WTC11 (cell line): ENCODE measurements around the gene PARL. TPM values are rescaled to one million over a fixed set of nuclear protein-coding genes. Genes with fewer than 3 reads are reported as not detected.

Experiments used
- ATAC-seq: fragments of 200-7000 bp; cut with Tn5 transposase; 2 replicates; pipeline ENCODE4 v1.10.0; 2021; ENCODE audit warnings: mild to moderate bottlenecking, moderate library complexity
- CTCF ChIA-PET: fragments of 300-600 bp; sonication (Branson Sonifier 250); formaldehyde crosslinking; loops from one replicate; lab custom pipeline; 2021; ENCODE audit warnings: antibody characterized with exemption; lab: Charles Lee
- POLR2A ChIA-PET: fragments of 350-600 bp; sonication (Branson Sonifier 250); formaldehyde crosslinking; loops from one replicate; lab custom pipeline; 2021; ENCODE audit warnings: antibody characterized with exemption; lab: Charles Lee
- DNase-seq: peaks from one replicate; pipeline ENCODE4 v3.0.0; 2021; ENCODE audit warnings: low spot score
- H3K27ac Mint-ChIP-seq: 2 replicates; pipeline ENCODE4 v1.8.0; 2021; ENCODE audit warnings: mixed read lengths
- H3K27me3 Mint-ChIP-seq: 2 replicates; pipeline ENCODE4 v1.8.0; 2021; ENCODE audit warnings: low read depth, mild to moderate bottlenecking, moderate library complexity, mixed read lengths
- H3K36me3 Mint-ChIP-seq: 2 replicates; pipeline ENCODE4 v1.8.0; 2021; ENCODE audit warnings: mixed read lengths
- H3K4me1 Mint-ChIP-seq: 2 replicates; pipeline ENCODE4 v1.8.0; 2022; ENCODE audit warnings: mixed read lengths
- H3K4me3 Mint-ChIP-seq: 2 replicates; pipeline ENCODE4 v1.8.0; 2021; ENCODE audit warnings: mild to moderate bottlenecking, moderate library complexity, mixed read lengths
- H3K9me3 Mint-ChIP-seq: 2 replicates; pipeline ENCODE4 v1.8.0; 2021; ENCODE audit warnings: mixed read lengths
- CBFB ChIP-seq: sonication (generic); formaldehyde crosslinking; IDR thresholded peaks from 2 replicates; pipeline ENCODE4 v1.8.1; 2022; ENCODE audit warnings: mild to moderate bottlenecking, low read depth, missing genetic modification reagents
- ELF4 ChIP-seq: sonication (generic); formaldehyde crosslinking; IDR thresholded peaks from 2 replicates; pipeline ENCODE4 v1.8.1; 2022; ENCODE audit warnings: low read depth, mild to moderate bottlenecking, moderate library complexity, missing genetic modification reagents
- EMX1 ChIP-seq: fragments of 250-450 bp; sonication (Bioruptor Pico); IDR thresholded peaks from 2 replicates; pipeline ENCODE4 v1.8.0; 2021; ENCODE audit warnings: mild to moderate bottlenecking
- KAT7 ChIP-seq: sonication (generic); formaldehyde crosslinking; IDR thresholded peaks from 2 replicates; pipeline ENCODE4 v1.8.1; 2023; ENCODE audit warnings: missing genetic modification reagents, mild to moderate bottlenecking, borderline replicate concordance
- NFATC4 ChIP-seq: fragments of 250-450 bp; sonication (Bioruptor Pico); IDR thresholded peaks from 2 replicates; pipeline ENCODE4 v1.9.0; 2021; ENCODE audit warnings: mild to moderate bottlenecking
- NFYB ChIP-seq: sonication (generic); formaldehyde crosslinking; conservative IDR thresholded peaks from 2 replicates; pipeline ENCODE4 v1.8.0; 2022; ENCODE audit warnings: low read depth, missing genetic modification reagents
- TEAD4 ChIP-seq: sonication (generic); formaldehyde crosslinking; IDR thresholded peaks from 2 replicates; pipeline ENCODE4 v1.8.0; 2022; ENCODE audit warnings: mild to moderate bottlenecking, missing genetic modification reagents
- ZNF317 ChIP-seq: sonication (generic); formaldehyde crosslinking; IDR thresholded peaks from 2 replicates; pipeline ENCODE4 v1.8.1; 2023; ENCODE audit warnings: low read depth, mild to moderate bottlenecking, moderate library complexity, missing genetic modification reagents, borderline replicate concordance
- ZNF671 ChIP-seq: fragments of 250-450 bp; sonication (Bioruptor Pico); IDR thresholded peaks from 2 replicates; pipeline ENCODE4 v1.8.0; 2021; ENCODE audit warnings: mild to moderate bottlenecking
- total RNA-seq: library from RNA; stranded (reverse); gene quantifications from 3 replicates; pipeline ENCODE4 v1.2.3, GENCODE V29; 2021
- TF ChIP-seq, protein P1 (sequence below): fragments of 250-450 bp; sonication (Bioruptor Pico); IDR thresholded peaks from 2 replicates; pipeline ENCODE4 v1.9.0; 2021; ENCODE audit warnings: moderate library complexity, mild to moderate bottlenecking, inconsistent platforms, borderline replicate concordance
- TF ChIP-seq, protein P2 (sequence below): sonication (generic); formaldehyde crosslinking; IDR thresholded peaks from 2 replicates; pipeline ENCODE4 v1.8.0; 2023; ENCODE audit warnings: missing genetic modification reagents
- TF ChIP-seq, protein P3 (sequence below): sonication (generic); formaldehyde crosslinking; IDR thresholded peaks from 2 replicates; pipeline ENCODE4 v1.8.1; 2023; ENCODE audit warnings: mild to moderate bottlenecking, missing genetic modification reagents
- TF ChIP-seq, protein P4 (sequence below): fragments of 250-450 bp; sonication (Bioruptor Pico); IDR thresholded peaks from 2 replicates; pipeline ENCODE4 v1.8.0; 2021; ENCODE audit warnings: mild to moderate bottlenecking
- TF ChIP-seq, protein P5 (sequence below): fragments of 250-450 bp; sonication (Bioruptor Pico); conservative IDR thresholded peaks from 2 replicates; pipeline ENCODE4 v1.9.0; 2021; ENCODE audit warnings: mild to moderate bottlenecking
- TF ChIP-seq, protein P6 (sequence below): fragments of 250-450 bp; sonication (Bioruptor Pico); IDR thresholded peaks from 2 replicates; pipeline ENCODE4 v1.9.0; 2021; ENCODE audit warnings: mild to moderate bottlenecking
- TF ChIP-seq, protein P7 (sequence below): sonication (generic); formaldehyde crosslinking; IDR thresholded peaks from 2 replicates; pipeline ENCODE4 v1.8.1; 2022; ENCODE audit warnings: low read depth, missing genetic modification reagents, borderline replicate concordance
- TF ChIP-seq, protein P8 (sequence below): sonication (generic); formaldehyde crosslinking; IDR thresholded peaks from 2 replicates; pipeline ENCODE4 v1.8.0; 2022; ENCODE audit warnings: mild to moderate bottlenecking, missing genetic modification reagents

Gene PARL
- total RNA-seq, 1 experiment from 2014 or later: 93.5 TPM

DNA sequence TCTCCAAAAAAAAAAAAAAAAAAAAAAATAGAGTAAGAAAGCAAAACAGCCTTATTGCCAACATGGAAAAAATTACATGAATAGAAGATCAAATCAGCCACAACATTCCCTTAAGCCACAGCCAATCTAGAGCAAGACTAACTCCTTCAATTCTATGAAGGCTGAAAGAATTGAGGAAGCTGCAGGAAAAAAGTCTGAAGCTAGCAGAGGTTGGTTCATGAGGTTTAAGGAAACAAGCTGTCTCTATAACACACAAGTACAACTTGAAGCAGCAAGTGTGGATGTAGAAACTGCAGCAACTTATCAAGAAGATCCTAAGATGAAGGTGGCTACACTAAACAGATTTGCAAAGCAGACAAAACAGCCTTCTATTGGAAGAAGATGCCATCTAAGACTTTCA lies 9.3 kb downstream of the PARL start:
- DNase-seq (no peak), ATAC-seq (no peak)
- Mint-ChIP-seq H3K9me3 (no peaks in the 10 kb centered on the region), H3K27ac (no peak overlapping the region), H3K27me3 (no peaks in the 10 kb centered on the region), H3K36me3 (peaks cover 10% of the 10 kb centered on the region), H3K4me3 (no peak overlapping the region), H3K4me1 (peaks cover 11% of the 10 kb centered on the region)
- CTCF ChIA-PET: interaction anchor here (1.4 kb wide), 1 partner anchor 9 kb away, joined by 5 read pairs; the partner anchor contains the start of gene PARL
- POLR2A ChIA-PET: no interaction called here
- no peak for TF ChIP-seq KAT7 (CRISPR knock-in tag)
- no peak for TF ChIP-seq ELF4
- TF ChIP-seq EMX1 (CRISPR knock-in tag): no peak
- TF ChIP-seq, protein P1, sequence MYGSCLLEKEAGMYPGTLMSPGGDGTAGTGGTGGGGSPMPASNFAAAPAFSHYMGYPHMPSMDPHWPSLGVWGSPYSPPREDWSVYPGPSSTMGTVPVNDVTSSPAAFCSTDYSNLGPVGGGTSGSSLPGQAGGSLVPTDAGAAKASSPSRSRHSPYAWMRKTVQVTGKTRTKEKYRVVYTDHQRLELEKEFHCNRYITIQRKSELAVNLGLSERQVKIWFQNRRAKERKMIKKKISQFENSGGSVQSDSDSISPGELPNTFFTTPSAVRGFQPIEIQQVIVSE (CRISPR knock-in tag): no peak
- no peak for TF ChIP-seq TEAD4 (CRISPR knock-in tag)
- TF ChIP-seq, protein P2, sequence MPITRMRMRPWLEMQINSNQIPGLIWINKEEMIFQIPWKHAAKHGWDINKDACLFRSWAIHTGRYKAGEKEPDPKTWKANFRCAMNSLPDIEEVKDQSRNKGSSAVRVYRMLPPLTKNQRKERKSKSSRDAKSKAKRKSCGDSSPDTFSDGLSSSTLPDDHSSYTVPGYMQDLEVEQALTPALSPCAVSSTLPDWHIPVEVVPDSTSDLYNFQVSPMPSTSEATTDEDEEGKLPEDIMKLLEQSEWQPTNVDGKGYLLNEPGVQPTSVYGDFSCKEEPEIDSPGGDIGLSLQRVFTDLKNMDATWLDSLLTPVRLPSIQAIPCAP (CRISPR knock-in tag): no peak
- no peak for TF ChIP-seq ZNF671
- no peak for TF ChIP-seq CBFB (CRISPR knock-in tag)
- TF ChIP-seq, protein P3, sequence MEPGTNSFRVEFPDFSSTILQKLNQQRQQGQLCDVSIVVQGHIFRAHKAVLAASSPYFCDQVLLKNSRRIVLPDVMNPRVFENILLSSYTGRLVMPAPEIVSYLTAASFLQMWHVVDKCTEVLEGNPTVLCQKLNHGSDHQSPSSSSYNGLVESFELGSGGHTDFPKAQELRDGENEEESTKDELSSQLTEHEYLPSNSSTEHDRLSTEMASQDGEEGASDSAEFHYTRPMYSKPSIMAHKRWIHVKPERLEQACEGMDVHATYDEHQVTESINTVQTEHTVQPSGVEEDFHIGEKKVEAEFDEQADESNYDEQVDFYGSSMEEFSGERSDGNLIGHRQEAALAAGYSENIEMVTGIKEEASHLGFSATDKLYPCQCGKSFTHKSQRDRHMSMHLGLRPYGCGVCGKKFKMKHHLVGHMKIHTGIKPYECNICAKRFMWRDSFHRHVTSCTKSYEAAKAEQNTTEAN (CRISPR knock-in tag): no peak
- TF ChIP-seq, protein P4, sequence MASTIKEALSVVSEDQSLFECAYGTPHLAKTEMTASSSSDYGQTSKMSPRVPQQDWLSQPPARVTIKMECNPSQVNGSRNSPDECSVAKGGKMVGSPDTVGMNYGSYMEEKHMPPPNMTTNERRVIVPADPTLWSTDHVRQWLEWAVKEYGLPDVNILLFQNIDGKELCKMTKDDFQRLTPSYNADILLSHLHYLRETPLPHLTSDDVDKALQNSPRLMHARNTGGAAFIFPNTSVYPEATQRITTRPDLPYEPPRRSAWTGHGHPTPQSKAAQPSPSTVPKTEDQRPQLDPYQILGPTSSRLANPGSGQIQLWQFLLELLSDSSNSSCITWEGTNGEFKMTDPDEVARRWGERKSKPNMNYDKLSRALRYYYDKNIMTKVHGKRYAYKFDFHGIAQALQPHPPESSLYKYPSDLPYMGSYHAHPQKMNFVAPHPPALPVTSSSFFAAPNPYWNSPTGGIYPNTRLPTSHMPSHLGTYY: no peak
- no peak for TF ChIP-seq NFATC4 (CRISPR knock-in tag)
- TF ChIP-seq, protein P5, sequence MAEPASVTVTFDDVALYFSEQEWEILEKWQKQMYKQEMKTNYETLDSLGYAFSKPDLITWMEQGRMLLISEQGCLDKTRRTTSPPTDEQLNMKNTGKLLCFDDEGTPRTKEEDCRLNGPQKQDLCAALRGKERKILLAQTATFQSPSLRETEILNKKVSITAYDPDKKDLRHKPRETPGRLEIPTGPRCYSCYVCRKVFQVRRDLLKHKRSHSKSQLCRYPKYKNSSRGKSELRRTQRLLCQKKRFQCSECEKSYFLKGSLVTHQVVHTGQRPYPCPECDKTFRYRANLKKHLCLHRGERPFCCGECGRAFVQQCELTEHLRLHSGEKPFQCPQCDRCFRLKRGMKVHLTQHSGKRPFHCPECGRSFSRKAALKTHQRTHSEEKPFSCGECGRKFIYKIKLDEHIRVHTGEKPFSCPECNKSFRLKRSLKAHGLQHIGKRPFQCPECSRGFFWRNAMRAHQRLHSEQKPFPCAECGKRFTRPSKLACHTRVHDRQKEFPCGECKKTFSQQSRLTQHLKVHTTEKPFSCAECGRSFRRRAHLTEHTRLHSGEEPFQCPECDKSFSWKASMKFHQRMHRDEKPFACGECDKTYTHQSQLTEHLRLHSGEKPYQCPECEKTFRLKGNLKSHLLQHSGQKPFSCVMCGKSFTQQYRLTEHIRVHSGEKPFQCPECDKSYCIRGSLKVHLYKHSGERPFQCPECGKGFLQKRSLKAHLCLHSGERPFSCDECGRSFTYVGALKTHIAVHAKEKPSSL (CRISPR knock-in tag): no peak
- TF ChIP-seq, protein P6, sequence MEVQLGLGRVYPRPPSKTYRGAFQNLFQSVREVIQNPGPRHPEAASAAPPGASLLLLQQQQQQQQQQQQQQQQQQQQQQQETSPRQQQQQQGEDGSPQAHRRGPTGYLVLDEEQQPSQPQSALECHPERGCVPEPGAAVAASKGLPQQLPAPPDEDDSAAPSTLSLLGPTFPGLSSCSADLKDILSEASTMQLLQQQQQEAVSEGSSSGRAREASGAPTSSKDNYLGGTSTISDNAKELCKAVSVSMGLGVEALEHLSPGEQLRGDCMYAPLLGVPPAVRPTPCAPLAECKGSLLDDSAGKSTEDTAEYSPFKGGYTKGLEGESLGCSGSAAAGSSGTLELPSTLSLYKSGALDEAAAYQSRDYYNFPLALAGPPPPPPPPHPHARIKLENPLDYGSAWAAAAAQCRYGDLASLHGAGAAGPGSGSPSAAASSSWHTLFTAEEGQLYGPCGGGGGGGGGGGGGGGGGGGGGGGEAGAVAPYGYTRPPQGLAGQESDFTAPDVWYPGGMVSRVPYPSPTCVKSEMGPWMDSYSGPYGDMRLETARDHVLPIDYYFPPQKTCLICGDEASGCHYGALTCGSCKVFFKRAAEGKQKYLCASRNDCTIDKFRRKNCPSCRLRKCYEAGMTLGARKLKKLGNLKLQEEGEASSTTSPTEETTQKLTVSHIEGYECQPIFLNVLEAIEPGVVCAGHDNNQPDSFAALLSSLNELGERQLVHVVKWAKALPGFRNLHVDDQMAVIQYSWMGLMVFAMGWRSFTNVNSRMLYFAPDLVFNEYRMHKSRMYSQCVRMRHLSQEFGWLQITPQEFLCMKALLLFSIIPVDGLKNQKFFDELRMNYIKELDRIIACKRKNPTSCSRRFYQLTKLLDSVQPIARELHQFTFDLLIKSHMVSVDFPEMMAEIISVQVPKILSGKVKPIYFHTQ (CRISPR knock-in tag): no peak
- no peak for TF ChIP-seq NFYB (CRISPR knock-in tag)
- TF ChIP-seq, protein P7, sequence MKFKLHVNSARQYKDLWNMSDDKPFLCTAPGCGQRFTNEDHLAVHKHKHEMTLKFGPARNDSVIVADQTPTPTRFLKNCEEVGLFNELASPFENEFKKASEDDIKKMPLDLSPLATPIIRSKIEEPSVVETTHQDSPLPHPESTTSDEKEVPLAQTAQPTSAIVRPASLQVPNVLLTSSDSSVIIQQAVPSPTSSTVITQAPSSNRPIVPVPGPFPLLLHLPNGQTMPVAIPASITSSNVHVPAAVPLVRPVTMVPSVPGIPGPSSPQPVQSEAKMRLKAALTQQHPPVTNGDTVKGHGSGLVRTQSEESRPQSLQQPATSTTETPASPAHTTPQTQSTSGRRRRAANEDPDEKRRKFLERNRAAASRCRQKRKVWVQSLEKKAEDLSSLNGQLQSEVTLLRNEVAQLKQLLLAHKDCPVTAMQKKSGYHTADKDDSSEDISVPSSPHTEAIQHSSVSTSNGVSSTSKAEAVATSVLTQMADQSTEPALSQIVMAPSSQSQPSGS (CRISPR knock-in tag): no peak
- TF ChIP-seq ZNF317 (CRISPR knock-in tag): no peak
- TF ChIP-seq, protein P8, sequence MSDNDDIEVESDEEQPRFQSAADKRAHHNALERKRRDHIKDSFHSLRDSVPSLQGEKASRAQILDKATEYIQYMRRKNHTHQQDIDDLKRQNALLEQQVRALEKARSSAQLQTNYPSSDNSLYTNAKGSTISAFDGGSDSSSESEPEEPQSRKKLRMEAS (CRISPR knock-in tag): no peak
